Upper lobe of left lung (tissue), 4 donors: ENCODE measurements around the gene ADAMTS2.

Experiments
- EP300 ChIP-seq, 4 donors: sonication (generic); formaldehyde crosslinking; IDR thresholded peaks; one replicate each; pipeline ENCODE4 v1.5.1; 2017; ENCODE audit warnings: antibody characterized with exemption in 4 of 4, control low read depth in 2 of 4
- POLR2A ChIP-seq, 4 donors: fragments of 450-650 bp; IDR thresholded peaks; one replicate each; pipeline ENCODE4 v1.5.1; 2016 to 2017; ENCODE audit warnings: antibody characterized with exemption in 4 of 4, mild to moderate bottlenecking in 2 of 4
- POLR2AphosphoS5 ChIP-seq, 2 donors: sonication (generic); formaldehyde crosslinking; IDR thresholded peaks; one replicate each; pipeline ENCODE4 v1.5.1; 2017; ENCODE audit warnings: antibody characterized with exemption in 2 of 2
- TF ChIP-seq, protein P1 (sequence below), 6 experiments: fragments of 450-650 bp in 4 of 6; fragments of 200-600 bp in 2 of 6; sonication (generic) in 2 of 6; IDR thresholded peaks; one replicate each; pipeline ENCODE4 v1.5.1; 2016 to 2019; ENCODE audit warnings: antibody characterized with exemption in 6 of 6

DNA sequence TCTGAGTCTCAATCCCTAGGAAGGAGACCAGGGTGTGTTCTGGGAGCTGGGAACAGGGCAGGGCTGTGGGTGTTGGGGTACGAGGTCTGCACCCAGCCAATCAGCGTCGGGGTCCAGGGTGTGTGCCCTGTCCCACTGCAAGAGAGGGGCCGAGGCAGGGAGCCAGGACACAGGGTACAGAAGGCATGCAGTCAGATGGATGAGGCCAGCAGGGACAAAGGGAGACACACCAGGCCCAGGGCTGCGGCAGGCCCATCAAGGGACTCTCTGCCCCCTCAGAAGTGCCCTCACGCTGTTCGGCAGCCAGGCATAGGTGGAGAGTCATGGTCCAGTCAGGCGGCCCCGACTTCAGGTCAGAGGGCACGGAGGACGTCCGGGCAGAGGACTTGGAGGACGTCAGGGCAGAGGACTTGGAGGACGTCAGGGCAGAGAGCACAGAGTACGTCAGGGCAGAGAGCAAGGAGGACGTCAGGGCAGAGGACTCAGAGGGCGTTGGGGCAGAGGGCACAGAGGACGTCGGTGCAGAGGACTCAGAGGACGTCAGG is 28.8 kb upstream of the ADAMTS2 start:
- TF ChIP-seq, protein P1, sequence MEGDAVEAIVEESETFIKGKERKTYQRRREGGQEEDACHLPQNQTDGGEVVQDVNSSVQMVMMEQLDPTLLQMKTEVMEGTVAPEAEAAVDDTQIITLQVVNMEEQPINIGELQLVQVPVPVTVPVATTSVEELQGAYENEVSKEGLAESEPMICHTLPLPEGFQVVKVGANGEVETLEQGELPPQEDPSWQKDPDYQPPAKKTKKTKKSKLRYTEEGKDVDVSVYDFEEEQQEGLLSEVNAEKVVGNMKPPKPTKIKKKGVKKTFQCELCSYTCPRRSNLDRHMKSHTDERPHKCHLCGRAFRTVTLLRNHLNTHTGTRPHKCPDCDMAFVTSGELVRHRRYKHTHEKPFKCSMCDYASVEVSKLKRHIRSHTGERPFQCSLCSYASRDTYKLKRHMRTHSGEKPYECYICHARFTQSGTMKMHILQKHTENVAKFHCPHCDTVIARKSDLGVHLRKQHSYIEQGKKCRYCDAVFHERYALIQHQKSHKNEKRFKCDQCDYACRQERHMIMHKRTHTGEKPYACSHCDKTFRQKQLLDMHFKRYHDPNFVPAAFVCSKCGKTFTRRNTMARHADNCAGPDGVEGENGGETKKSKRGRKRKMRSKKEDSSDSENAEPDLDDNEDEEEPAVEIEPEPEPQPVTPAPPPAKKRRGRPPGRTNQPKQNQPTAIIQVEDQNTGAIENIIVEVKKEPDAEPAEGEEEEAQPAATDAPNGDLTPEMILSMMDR (IDR thresholded peaks at IDR 0.05), result no peak
- no peak for TF ChIP-seq POLR2AphosphoS5 (IDR thresholded peaks at IDR 0.05)
- no peak for TF ChIP-seq EP300 (IDR thresholded peaks at IDR 0.05)
- no peak for TF ChIP-seq POLR2A (IDR thresholded peaks at IDR 0.05)
